K562 (cell line): Measurements from ENCODE around the gene MTTP. TPM values are rescaled to one million over a fixed set of nuclear protein-coding genes. Genes with fewer than 3 reads are reported as not detected.

Experiments
- TAF7 ChIP-seq: fragments of 450-650 bp; IDR thresholded peaks from 2 replicates; pipeline ENCODE4 v1.6.1; 2016; ENCODE audit warnings: missing genetic modification characterization, missing compliant biosample characterization
- TAF9B ChIP-seq: fragments of 450-650 bp; IDR thresholded peaks from 2 replicates; pipeline ENCODE4 v1.6.1; 2018; ENCODE audit warnings: mild to moderate bottlenecking; ENCODE audit not compliant: partially characterized antibody
- TRIM24 ChIP-seq, 2 experiments: fragments of 450-650 bp; IDR thresholded peaks; 2 replicates each; pipeline ENCODE4 v1.6.1; 2016
- ZBTB34 ChIP-seq: fragments of 250-450 bp; sonication (Bioruptor Pico); IDR thresholded peaks from 2 replicates; pipeline ENCODE4 v1.8.0; 2021; ENCODE audit warnings: mild to moderate bottlenecking, moderate library complexity
- ZEB2 ChIP-seq: fragments of 450-650 bp; IDR thresholded peaks from 2 replicates; pipeline ENCODE4 v1.6.1; 2016
- ZNF121 ChIP-seq: sonication (generic); formaldehyde crosslinking; conservative IDR thresholded peaks from 2 replicates; pipeline ENCODE4 v1.8.0; 2022; ENCODE audit warnings: missing genetic modification reagents
- ZNF561 ChIP-seq: fragments of 450-650 bp; formaldehyde crosslinking; conservative IDR thresholded peaks from 2 replicates; pipeline ENCODE4 v1.4.0; 2020; ENCODE audit warnings: mild to moderate bottlenecking, moderate library complexity
- polyA plus RNA-seq, 8 experiments: library from polyadenylated mRNA; depleted of rRNA in 4 of 8; stranded (reverse) in 5 of 8; unstranded in 3 of 8; fragments of >200 nt; fragmentation: Nextera tagmentation in 2 of 8; fragmentation: Illumina TruSeq in 1 of 8; extraction: Ambion mirVana in 2 of 8; extraction: Trizol in 1 of 8; gene quantifications; 2 replicates each; pipeline versions ENCODE4 v1.2.1 to v1.2.3, GENCODE V29; 2011 to 2014; ENCODE audit warnings: inconsistent platforms in 1 of 8, missing spikeins in 1 of 8
- total RNA-seq, 7 experiments: library from RNA; depleted of rRNA in 6 of 7; stranded (reverse); fragments of >200 nt in 6 of 7; fragmentation: Illumina TruSeq in 2 of 7; extraction: Trizol in 2 of 7; gene quantifications; 2 replicates each; pipeline versions ENCODE4 v1.2.1 to v1.2.3, GENCODE V29; 2011 to 2021; ENCODE audit warnings: low replicate concordance in 1 of 7
- TF ChIP-seq, protein P1 (sequence below): fragments of 250-450 bp; sonication (Bioruptor Pico); IDR thresholded peaks from 2 replicates; pipeline ENCODE4 v1.8.0; 2021; ENCODE audit warnings: moderate library complexity, mild to moderate bottlenecking, inconsistent platforms
- TF ChIP-seq, protein P2 (sequence below): fragments of 250-450 bp; sonication (Bioruptor Pico); IDR thresholded peaks from 2 replicates; pipeline ENCODE4 v1.4.0; 2020
- TF ChIP-seq, protein P3 (sequence below), 2 experiments: fragments of 450-650 bp; IDR thresholded peaks; 2 replicates each; pipeline ENCODE4 v1.6.1; 2018; ENCODE audit warnings: mild to moderate bottlenecking in 2 of 2, low read depth in 1 of 2; ENCODE audit not compliant: partially characterized antibody in 2 of 2
- TF ChIP-seq, protein P4 (sequence below): fragments of 450-650 bp; IDR thresholded peaks from 2 replicates; pipeline ENCODE4 v1.6.1; 2016; ENCODE audit warnings: low read depth, mild to moderate bottlenecking, moderate library complexity

Gene MTTP
- total and polyA plus RNA-seq, 9 of the 15 experiments (the other 6 are each of a cell fraction or from before 2014, with no cell fraction given): 0.01 to 0.29 (median 0.04) TPM; not detected in 2

DNA sequence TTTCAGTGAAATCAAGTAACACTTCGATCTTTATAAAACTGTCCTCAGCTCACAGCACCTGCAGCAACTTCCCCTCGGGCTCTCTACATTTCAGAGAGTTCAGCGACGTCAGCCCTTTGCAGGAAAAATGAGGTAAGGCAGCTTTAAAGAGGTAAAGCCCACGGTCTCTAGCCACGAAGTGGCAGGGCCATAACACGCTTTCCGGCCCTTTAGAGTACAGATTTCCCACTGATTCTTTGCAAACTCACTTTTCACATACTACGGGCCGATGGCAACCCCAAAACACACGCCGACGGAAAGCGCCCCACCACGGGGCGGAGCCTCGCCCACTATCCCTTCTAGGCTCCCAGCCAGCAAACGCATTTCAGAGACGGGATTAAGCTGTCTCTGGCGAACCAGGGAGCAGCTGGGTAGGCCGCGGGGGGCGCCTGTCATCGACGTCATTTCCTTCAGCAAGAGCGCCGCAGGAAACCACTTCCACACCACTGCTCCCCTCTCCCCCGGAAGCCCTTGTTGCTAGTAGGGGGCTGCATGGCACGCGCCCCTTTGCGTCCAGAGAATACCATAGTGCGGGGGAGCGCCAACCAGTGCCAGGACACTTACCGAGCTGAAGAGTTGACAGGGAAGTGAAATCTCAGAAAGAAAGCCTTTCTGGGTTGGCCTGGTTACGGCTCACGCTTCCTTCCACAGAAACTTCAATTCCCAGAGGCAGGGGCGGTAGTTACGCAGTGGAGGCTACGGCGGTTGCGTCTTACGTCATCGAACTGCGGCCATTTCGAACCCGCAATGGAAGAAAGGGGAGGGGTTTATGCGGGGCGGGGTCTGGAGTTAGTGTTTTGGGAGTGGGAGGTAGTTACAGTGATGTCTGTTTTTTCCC is 11.1 kb upstream of the MTTP start, which contains the start of gene TRMT10A (continued):
- TF ChIP-seq, protein P1, sequence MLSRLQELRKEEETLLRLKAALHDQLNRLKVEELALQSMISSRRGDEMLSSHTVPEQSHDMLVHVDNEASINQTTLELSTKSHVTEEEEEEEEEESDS (CRISPR knock-in tag): no peak
- TF ChIP-seq, protein P2, sequence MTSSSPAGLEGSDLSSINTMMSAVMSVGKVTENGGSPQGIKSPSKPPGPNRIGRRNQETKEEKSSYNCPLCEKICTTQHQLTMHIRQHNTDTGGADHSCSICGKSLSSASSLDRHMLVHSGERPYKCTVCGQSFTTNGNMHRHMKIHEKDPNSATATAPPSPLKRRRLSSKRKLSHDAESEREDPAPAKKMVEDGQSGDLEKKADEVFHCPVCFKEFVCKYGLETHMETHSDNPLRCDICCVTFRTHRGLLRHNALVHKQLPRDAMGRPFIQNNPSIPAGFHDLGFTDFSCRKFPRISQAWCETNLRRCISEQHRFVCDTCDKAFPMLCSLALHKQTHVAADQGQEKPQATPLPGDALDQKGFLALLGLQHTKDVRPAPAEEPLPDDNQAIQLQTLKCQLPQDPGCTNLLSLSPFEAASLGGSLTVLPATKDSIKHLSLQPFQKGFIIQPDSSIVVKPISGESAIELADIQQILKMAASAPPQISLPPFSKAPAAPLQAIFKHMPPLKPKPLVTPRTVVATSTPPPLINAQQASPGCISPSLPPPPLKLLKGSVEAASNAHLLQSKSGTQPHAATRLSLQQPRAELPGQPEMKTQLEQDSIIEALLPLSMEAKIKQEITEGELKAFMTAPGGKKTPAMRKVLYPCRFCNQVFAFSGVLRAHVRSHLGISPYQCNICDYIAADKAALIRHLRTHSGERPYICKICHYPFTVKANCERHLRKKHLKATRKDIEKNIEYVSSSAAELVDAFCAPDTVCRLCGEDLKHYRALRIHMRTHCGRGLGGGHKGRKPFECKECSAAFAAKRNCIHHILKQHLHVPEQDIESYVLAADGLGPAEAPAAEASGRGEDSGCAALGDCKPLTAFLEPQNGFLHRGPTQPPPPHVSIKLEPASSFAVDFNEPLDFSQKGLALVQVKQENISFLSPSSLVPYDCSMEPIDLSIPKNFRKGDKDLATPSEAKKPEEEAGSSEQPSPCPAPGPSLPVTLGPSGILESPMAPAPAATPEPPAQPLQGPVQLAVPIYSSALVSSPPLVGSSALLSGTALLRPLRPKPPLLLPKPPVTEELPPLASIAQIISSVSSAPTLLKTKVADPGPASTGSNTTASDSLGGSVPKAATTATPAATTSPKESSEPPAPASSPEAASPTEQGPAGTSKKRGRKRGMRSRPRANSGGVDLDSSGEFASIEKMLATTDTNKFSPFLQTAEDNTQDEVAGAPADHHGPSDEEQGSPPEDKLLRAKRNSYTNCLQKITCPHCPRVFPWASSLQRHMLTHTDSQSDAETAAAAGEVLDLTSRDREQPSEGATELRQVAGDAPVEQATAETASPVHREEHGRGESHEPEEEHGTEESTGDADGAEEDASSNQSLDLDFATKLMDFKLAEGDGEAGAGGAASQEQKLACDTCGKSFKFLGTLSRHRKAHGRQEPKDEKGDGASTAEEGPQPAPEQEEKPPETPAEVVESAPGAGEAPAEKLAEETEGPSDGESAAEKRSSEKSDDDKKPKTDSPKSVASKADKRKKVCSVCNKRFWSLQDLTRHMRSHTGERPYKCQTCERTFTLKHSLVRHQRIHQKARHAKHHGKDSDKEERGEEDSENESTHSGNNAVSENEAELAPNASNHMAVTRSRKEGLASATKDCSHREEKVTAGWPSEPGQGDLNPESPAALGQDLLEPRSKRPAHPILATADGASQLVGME (CRISPR knock-in tag): no peak
- TF ChIP-seq ZNF121 (CRISPR knock-in tag) (no peak), TRIM24 (IDR thresholded peaks at IDR 0.05) (peak in 1 of 2 experiments; percentile 17; a peak in 1 of 4 replicates), ZEB2 (0 out of 2 replicates have a peak, but pooled peaks have one; percentile 7), TAF9B (peak; percentile 44), ZNF561 (no peak), ZBTB34 (no peak), TAF7 (tag) (peak; percentile 42; the same call in 1 of the 2 replicates)
- TF ChIP-seq, protein P3, sequence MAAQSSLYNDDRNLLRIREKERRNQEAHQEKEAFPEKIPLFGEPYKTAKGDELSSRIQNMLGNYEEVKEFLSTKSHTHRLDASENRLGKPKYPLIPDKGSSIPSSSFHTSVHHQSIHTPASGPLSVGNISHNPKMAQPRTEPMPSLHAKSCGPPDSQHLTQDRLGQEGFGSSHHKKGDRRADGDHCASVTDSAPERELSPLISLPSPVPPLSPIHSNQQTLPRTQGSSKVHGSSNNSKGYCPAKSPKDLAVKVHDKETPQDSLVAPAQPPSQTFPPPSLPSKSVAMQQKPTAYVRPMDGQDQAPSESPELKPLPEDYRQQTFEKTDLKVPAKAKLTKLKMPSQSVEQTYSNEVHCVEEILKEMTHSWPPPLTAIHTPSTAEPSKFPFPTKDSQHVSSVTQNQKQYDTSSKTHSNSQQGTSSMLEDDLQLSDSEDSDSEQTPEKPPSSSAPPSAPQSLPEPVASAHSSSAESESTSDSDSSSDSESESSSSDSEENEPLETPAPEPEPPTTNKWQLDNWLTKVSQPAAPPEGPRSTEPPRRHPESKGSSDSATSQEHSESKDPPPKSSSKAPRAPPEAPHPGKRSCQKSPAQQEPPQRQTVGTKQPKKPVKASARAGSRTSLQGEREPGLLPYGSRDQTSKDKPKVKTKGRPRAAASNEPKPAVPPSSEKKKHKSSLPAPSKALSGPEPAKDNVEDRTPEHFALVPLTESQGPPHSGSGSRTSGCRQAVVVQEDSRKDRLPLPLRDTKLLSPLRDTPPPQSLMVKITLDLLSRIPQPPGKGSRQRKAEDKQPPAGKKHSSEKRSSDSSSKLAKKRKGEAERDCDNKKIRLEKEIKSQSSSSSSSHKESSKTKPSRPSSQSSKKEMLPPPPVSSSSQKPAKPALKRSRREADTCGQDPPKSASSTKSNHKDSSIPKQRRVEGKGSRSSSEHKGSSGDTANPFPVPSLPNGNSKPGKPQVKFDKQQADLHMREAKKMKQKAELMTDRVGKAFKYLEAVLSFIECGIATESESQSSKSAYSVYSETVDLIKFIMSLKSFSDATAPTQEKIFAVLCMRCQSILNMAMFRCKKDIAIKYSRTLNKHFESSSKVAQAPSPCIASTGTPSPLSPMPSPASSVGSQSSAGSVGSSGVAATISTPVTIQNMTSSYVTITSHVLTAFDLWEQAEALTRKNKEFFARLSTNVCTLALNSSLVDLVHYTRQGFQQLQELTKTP (IDR thresholded peaks at IDR 0.05; ENCODE audit: low read depth in 1 of 2, partially characterized antibody in 2 of 2): peak in 1 of 2 experiments; percentile 86
- TF ChIP-seq, protein P4, sequence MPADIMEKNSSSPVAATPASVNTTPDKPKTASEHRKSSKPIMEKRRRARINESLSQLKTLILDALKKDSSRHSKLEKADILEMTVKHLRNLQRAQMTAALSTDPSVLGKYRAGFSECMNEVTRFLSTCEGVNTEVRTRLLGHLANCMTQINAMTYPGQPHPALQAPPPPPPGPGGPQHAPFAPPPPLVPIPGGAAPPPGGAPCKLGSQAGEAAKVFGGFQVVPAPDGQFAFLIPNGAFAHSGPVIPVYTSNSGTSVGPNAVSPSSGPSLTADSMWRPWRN: no peak
